Keratinocyte (primary cell): ENCODE data around the gene SETD4. TPM values are rescaled to one million over a fixed set of nuclear protein-coding genes. Genes with fewer than 3 reads are reported as not detected.

Experiments
- DNase-seq: peaks from one replicate; pipeline ENCODE4 v3.0.0-alpha.2; 2011; ENCODE audit warnings: low read depth, missing footprints, low spot score
- FAIRE-seq: peaks from 2 replicates; lab custom pipeline; 2011; peaks lifted over from hg19 to GRCh38; lab: Jason Lieb, UNC
- H2AFZ ChIP-seq: 2 replicates; pipeline ENCODE4 v1.6.0; 2012; ENCODE audit warnings: low read length, control low read depth, inconsistent platforms; ENCODE audit not compliant: control insufficient read depth
- H3K27ac ChIP-seq: 2 replicates; pipeline ENCODE4 v1.5.1; 2011; ENCODE audit warnings: low read length; ENCODE audit not compliant: control insufficient read depth, insufficient read depth
- H3K27me3 ChIP-seq: 3 replicates; pipeline ENCODE4 v1.6.0; 2011; ENCODE audit warnings: low read length; ENCODE audit not compliant: control insufficient read depth, insufficient read depth; ENCODE audit errors: extremely low read depth
- H3K36me3 ChIP-seq, 2 experiments: 2 replicates in 1 of 2; 3 replicates in 1 of 2; pipeline ENCODE4 v1.5.1; 2011; ENCODE audit warnings: low read length in 2 of 2, mild to moderate bottlenecking in 1 of 2; ENCODE audit not compliant: control insufficient read depth in 2 of 2, insufficient read depth in 2 of 2; ENCODE audit errors: extremely low read depth in 1 of 2
- H3K4me1 ChIP-seq: 3 replicates; pipeline ENCODE4 v1.5.1; 2011; ENCODE audit warnings: low read length; ENCODE audit not compliant: control insufficient read depth, insufficient read depth; ENCODE audit errors: extremely low read depth
- H3K4me2 ChIP-seq: 3 replicates; pipeline ENCODE4 v1.6.0; 2011; ENCODE audit warnings: low read depth, low read length; ENCODE audit not compliant: control insufficient read depth, insufficient read depth; ENCODE audit errors: extremely low read depth
- H3K4me3 ChIP-seq, 3 experiments: fragments of 200-600 bp in 1 of 3; sonication (generic) in 1 of 3; 2 replicates in 2 of 3; 3 replicates in 1 of 3; pipeline ENCODE4 v1.5.1; 2011 to 2016; ENCODE audit warnings: low read length in 3 of 3, mild to moderate bottlenecking in 3 of 3, control low read depth in 2 of 3, inconsistent platforms in 1 of 3, low read depth in 1 of 3, mixed read lengths in 1 of 3, mixed run types in 1 of 3, moderate library complexity in 1 of 3; ENCODE audit not compliant: control insufficient read depth in 2 of 3, insufficient read depth in 2 of 3; ENCODE audit errors: extremely low read depth in 1 of 3
- H3K79me2 ChIP-seq: 2 replicates; pipeline ENCODE4 v1.6.0; 2012; ENCODE audit warnings: low read length; ENCODE audit not compliant: control insufficient read depth, insufficient read depth
- H3K9ac ChIP-seq: 3 replicates; pipeline ENCODE4 v1.6.0; 2011; ENCODE audit warnings: low read length; ENCODE audit not compliant: control insufficient read depth, insufficient read depth; ENCODE audit errors: extremely low read depth
- H3K9me1 ChIP-seq: 3 replicates; pipeline ENCODE4 v1.6.0; 2011; ENCODE audit warnings: low read length; ENCODE audit not compliant: control insufficient read depth, insufficient read depth; ENCODE audit errors: extremely low read depth
- H3K9me3 ChIP-seq: 2 replicates; pipeline ENCODE4 v1.5.1; 2012; ENCODE audit warnings: low read depth, low read length; ENCODE audit not compliant: control insufficient read depth
- H4K20me1 ChIP-seq: 3 replicates; pipeline ENCODE4 v1.6.0; 2011; ENCODE audit warnings: low read length; ENCODE audit not compliant: control insufficient read depth, insufficient read depth; ENCODE audit errors: extremely low read depth
- CTCF ChIP-seq, 3 experiments: IDR thresholded peaks in 1 of 3; conservative IDR thresholded peaks in 1 of 3; optimal IDR thresholded peaks in 1 of 3; 2 replicates in 2 of 3; 3 replicates in 1 of 3; pipeline versions ENCODE3 to v1.5.1; 2011; ENCODE audit warnings: low read length in 3 of 3, mild to moderate bottlenecking in 3 of 3, moderate library complexity in 2 of 3, control low read depth in 1 of 3, inconsistent platforms in 1 of 3; ENCODE audit not compliant: insufficient read depth in 2 of 3; ENCODE audit errors: extremely low read depth in 1 of 3
- EZH2 ChIP-seq: IDR thresholded peaks from one replicate; pipeline ENCODE4 v1.6.1; 2012; ENCODE audit warnings: inconsistent platforms, mild to moderate bottlenecking, low read length, moderate library complexity
- dilution Hi-C: fragments of 300-500 bp; cut with MboI; formaldehyde crosslinking; loops from one replicate; pipeline ENCODE4 v1.7.0; 2020; ENCODE audit warnings: low sequenced_read_pairs; ENCODE audit not compliant: extremely low pct_ligation_motif_present
- polyA plus RNA-seq, 5 experiments: library from polyadenylated mRNA; depleted of rRNA in 3 of 5; stranded (reverse) in 3 of 5; stranded (forward) in 1 of 5; unstranded in 1 of 5; fragments of >200 nt; gene quantifications; 1 replicate in 1 of 5; 2 replicates in 3 of 5; 3 replicates in 1 of 5; pipeline versions ENCODE4 v1.2.1 to v1.2.3, GENCODE V29; 2011 to 2012; ENCODE audit warnings: missing spikeins in 2 of 5, low read depth in 1 of 5, low replicate concordance in 1 of 5

The SETD4 gene
- polyA plus RNA-seq, 1 donor (not counting 4 experiments of a cell fraction or from before 2014, with no cell fraction given): 16.8 TPM

GRCh38 chr21:35990609-35991008 is 69.7 kb downstream of the SETD4 start:
- Histone ChIP-seq H3K27ac (no peak overlapping the region), H4K20me1 (no peaks in the 10 kb centered on the region), H3K4me1 (no peaks in the 10 kb centered on the region), H3K4me2 (no peak overlapping the region), H3K9me3 (no peaks in the 10 kb centered on the region), H3K9me1 (no peaks in the 10 kb centered on the region), H3K79me2 (no peaks in the 10 kb centered on the region), H3K9ac (no peak overlapping the region), H2AFZ (no peak overlapping the region), H3K4me3 (no peak overlapping the region), H3K27me3 (peaks cover 4% of the 10 kb centered on the region), H3K36me3 (no peaks in the 10 kb centered on the region)
- TF ChIP-seq CTCF (optimal IDR thresholded peaks at IDR 0.05 in 1 of 3, IDR thresholded peaks at IDR 0.05 in 1 of 3, conservative IDR thresholded peaks at IDR 0.05 in 1 of 3; ENCODE audit: extremely low read depth in 1 of 3, insufficient read depth in 2 of 3, low read length in 3 of 3) (no peak), EZH2 (no peak)
- no peak for DNase-seq
- dilution Hi-C loops: no loop called here
- no peak for FAIRE-seq

GRCh38 chr21:35989138-35989735 is 71.1 kb downstream of the SETD4 start:
- Histone ChIP-seq H4K20me1 (no peaks in the 10 kb centered on the region), H3K36me3 (no peaks in the 10 kb centered on the region), H3K79me2 (no peaks in the 10 kb centered on the region), H3K4me2 (no peak overlapping the region), H3K9me3 (no peaks in the 10 kb centered on the region), H3K4me1 (no peaks in the 10 kb centered on the region), H2AFZ (no peak overlapping the region), H3K9me1 (no peaks in the 10 kb centered on the region), H3K9ac (no peak overlapping the region), H3K27me3 (peaks cover 16% of the 10 kb centered on the region), H3K27ac (no peak overlapping the region), H3K4me3 (no peak overlapping the region)
- dilution Hi-C loops: no loop called here
- DNase-seq (no peak), FAIRE-seq (no peak)
- TF ChIP-seq CTCF (optimal IDR thresholded peaks at IDR 0.05 in 1 of 3, IDR thresholded peaks at IDR 0.05 in 1 of 3, conservative IDR thresholded peaks at IDR 0.05 in 1 of 3; ENCODE audit: extremely low read depth in 1 of 3, insufficient read depth in 2 of 3, low read length in 3 of 3): no peak
- no peak for TF ChIP-seq EZH2
